HepG2 (cell line): ENCODE data around the gene PIM1. TPM values are rescaled to one million over a fixed set of nuclear protein-coding genes. Genes with fewer than 3 reads are reported as not detected.

Experiments
- DPF2 ChIP-seq: sonication (generic); formaldehyde crosslinking; IDR thresholded peaks from 2 replicates; pipeline ENCODE4 v1.4.0; 2020; ENCODE audit warnings: mild to moderate bottlenecking, low read depth, missing genetic modification reagents, borderline replicate concordance
- ISX ChIP-seq: sonication (generic); formaldehyde crosslinking; conservative IDR thresholded peaks from 2 replicates; pipeline ENCODE4 v1.5.0; 2020; ENCODE audit warnings: missing genetic modification reagents
- NFE2L2 ChIP-seq: fragments of 150-350 bp; IDR thresholded peaks from 2 replicates; pipeline ENCODE4 v1.6.1; 2014; ENCODE audit warnings: low read length
- PPARG ChIP-seq: conservative IDR thresholded peaks from 2 replicates; pipeline ENCODE4 v1.6.1; 2016; ENCODE audit warnings: missing biosample characterization, missing genetic modification reagents
- TAF15 ChIP-seq: fragments of 200-400 bp; formaldehyde crosslinking; IDR thresholded peaks from one replicate; pipeline ENCODE4 v1.6.1; 2018; ENCODE audit warnings: mild to moderate bottlenecking, low read depth, low read length; ENCODE audit not compliant: poor library complexity, severe bottlenecking
- TEAD2 ChIP-seq: sonication (generic); formaldehyde crosslinking; IDR thresholded peaks from 2 replicates; pipeline ENCODE4 v1.9.0; 2021; ENCODE audit warnings: missing genetic modification reagents
- TOE1 ChIP-seq: sonication (generic); formaldehyde crosslinking; IDR thresholded peaks from 2 replicates; pipeline ENCODE4 v1.4.0; 2020; ENCODE audit warnings: mild to moderate bottlenecking, missing genetic modification reagents
- ZBED4 ChIP-seq: sonication (generic); formaldehyde crosslinking; IDR thresholded peaks from 2 replicates; pipeline ENCODE4 v1.4.0; 2020; ENCODE audit warnings: missing genetic modification reagents, borderline replicate concordance
- ZMAT3 ChIP-seq: sonication (generic); formaldehyde crosslinking; conservative IDR thresholded peaks from 2 replicates; pipeline ENCODE4 v1.7.0; 2021; ENCODE audit warnings: missing genetic modification reagents
- ZNF276 ChIP-seq: sonication (generic); formaldehyde crosslinking; IDR thresholded peaks from 2 replicates; pipeline ENCODE4 v1.4.0; 2020; ENCODE audit warnings: mild to moderate bottlenecking, low read depth, missing genetic modification reagents
- ZNF331 ChIP-seq: sonication (generic); formaldehyde crosslinking; IDR thresholded peaks from 2 replicates; pipeline ENCODE4 v1.4.0; 2020; ENCODE audit warnings: missing genetic modification reagents
- ZNF549 ChIP-seq: sonication (generic); formaldehyde crosslinking; IDR thresholded peaks from 2 replicates; pipeline ENCODE4 v1.5.0; 2020; ENCODE audit warnings: missing genetic modification reagents
- polyA plus RNA-seq, 8 experiments: library from polyadenylated mRNA; depleted of rRNA in 3 of 8; stranded (reverse) in 7 of 8; unstranded in 1 of 8; fragments of >200 nt; fragmentation: Illumina TruSeq in 4 of 8; extraction: Trizol in 4 of 8; gene quantifications; 2 replicates each; pipeline versions ENCODE4 v1.2.1 to v1.2.3, GENCODE V29; 2011 to 2016; ENCODE audit warnings: low read depth in 4 of 8, missing spikeins in 1 of 8, mixed read lengths in 1 of 8; ENCODE audit not compliant: insufficient read depth in 1 of 8
- total RNA-seq, 5 experiments: library from RNA; depleted of rRNA; stranded (reverse); fragments of >200 nt; fragmentation: Illumina TruSeq; extraction: Trizol; gene quantifications; 2 replicates each; pipeline ENCODE4 v1.2.3, GENCODE V29; 2016; ENCODE audit warnings: low read depth in 1 of 5
- TF ChIP-seq, protein P1 (sequence below), 2 experiments: fragments of 450-650 bp in 1 of 2; sonication (generic) in 1 of 2; formaldehyde crosslinking in 1 of 2; IDR thresholded peaks; 2 replicates each; pipeline versions ENCODE4 v1.6.1 to v1.8.0; 2016 to 2022; ENCODE audit warnings: antibody characterized with exemption in 1 of 2, mild to moderate bottlenecking in 1 of 2, missing genetic modification reagents in 1 of 2

Gene PIM1
- total and polyA plus RNA-seq, 2 of the 13 experiments (the other 11 are each of a cell fraction or from before 2014, with no cell fraction given) = 29.4 to 117 TPM

DNA sequence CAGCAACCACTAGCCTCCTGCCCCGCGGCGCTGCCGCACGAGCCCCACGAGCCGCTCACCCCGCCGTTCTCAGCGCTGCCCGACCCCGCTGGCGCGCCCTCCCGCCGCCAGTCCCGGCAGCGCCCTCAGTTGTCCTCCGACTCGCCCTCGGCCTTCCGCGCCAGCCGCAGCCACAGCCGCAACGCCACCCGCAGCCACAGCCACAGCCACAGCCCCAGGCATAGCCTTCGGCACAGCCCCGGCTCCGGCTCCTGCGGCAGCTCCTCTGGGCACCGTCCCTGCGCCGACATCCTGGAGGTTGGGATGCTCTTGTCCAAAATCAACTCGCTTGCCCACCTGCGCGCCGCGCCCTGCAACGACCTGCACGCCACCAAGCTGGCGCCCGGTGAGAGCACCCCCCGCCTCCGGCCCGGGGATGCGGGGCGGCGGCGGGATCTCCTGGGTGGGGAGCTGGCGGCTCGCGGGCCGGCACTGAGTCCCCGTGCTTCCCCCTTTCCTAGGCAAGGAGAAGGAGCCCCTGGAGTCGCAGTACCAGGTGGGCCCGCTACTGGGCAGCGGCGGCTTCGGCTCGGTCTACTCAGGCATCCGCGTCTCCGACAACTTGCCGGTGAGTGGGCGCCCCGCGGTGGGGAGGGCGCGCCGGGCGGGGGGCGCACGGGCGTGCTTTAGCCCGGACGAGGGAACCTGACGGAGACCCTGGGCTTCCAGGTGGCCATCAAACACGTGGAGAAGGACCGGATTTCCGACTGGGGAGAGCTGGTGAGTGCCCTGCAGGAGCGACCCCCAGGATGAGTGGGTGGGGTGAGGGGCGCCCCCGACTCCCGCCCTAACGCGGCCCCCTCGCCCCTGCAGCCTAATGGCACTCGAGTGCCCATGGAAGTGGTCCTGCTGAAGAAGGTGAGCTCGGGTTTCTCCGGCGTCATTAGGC, 585 bp downstream of the PIM1 start (continued):
- TF ChIP-seq ZBED4 (no peak), TOE1 (CRISPR knock-in tag) (no peak), NFE2L2 (no peak), ZNF331 (CRISPR knock-in tag) (no peak), ISX (CRISPR knock-in tag) (no peak), ZNF549 (peak; percentile 38; the same call in 1 of the 2 replicates), ZMAT3 (CRISPR knock-in tag) (peak; percentile 86; the same call in 1 of the 2 replicates), TAF15 (no peak), PPARG (CRISPR knock-in tag) (no peak), TEAD2 (CRISPR knock-in tag) (no peak), ZNF276 (CRISPR knock-in tag) (no peak), DPF2 (CRISPR knock-in tag) (no peak)
- TF ChIP-seq, protein P1, sequence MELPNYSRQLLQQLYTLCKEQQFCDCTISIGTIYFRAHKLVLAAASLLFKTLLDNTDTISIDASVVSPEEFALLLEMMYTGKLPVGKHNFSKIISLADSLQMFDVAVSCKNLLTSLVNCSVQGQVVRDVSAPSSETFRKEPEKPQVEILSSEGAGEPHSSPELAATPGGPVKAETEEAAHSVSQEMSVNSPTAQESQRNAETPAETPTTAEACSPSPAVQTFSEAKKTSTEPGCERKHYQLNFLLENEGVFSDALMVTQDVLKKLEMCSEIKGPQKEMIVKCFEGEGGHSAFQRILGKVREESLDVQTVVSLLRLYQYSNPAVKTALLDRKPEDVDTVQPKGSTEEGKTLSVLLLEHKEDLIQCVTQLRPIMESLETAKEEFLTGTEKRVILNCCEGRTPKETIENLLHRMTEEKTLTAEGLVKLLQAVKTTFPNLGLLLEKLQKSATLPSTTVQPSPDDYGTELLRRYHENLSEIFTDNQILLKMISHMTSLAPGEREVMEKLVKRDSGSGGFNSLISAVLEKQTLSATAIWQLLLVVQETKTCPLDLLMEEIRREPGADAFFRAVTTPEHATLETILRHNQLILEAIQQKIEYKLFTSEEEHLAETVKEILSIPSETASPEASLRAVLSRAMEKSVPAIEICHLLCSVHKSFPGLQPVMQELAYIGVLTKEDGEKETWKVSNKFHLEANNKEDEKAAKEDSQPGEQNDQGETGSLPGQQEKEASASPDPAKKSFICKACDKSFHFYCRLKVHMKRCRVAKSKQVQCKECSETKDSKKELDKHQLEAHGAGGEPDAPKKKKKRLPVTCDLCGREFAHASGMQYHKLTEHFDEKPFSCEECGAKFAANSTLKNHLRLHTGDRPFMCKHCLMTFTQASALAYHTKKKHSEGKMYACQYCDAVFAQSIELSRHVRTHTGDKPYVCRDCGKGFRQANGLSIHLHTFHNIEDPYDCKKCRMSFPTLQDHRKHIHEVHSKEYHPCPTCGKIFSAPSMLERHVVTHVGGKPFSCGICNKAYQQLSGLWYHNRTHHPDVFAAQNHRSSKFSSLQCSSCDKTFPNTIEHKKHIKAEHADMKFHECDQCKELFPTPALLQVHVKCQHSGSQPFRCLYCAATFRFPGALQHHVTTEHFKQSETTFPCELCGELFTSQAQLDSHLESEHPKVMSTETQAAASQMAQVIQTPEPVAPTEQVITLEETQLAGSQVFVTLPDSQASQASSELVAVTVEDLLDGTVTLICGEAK (IDR thresholded peaks at IDR 0.05) = no peak
- TF ChIP-seq, protein P1 (CRISPR knock-in tag; IDR thresholded peaks at IDR 0.05) = no peak
